Measurements from ENCODE around the gene ARHGEF4. TPM values are rescaled to one million over a fixed set of nuclear protein-coding genes. Genes with fewer than 3 reads are reported as not detected.
A peak's percentile ranks its signal among the peaks of the same experiment; 100 is the strongest.

ARHGEF4 gene
- 6.6 and 12.2 TPM in 2 replicates for total RNA-seq (2014; rRNA removed; shearing (Covaris generic))

- peak; percentile 46 for DNase-seq (ENCODE audit: low spot score)
These were observed at the start of gene ARHGEF4 for GRCh38 chr2:130836501-130837174. TSS of gene ARHGEF4 (plus strand) at chr2:130836914. CDS start at chr2:130836954, 40 bp downstream.

GRCh38 chr2:130787841-130788240, 48.9 kb upstream of the ARHGEF4 start:
- no peak for DNase-seq (ENCODE audit: low spot score)

- no peak for DNase-seq (ENCODE audit: low spot score)
These were observed 46.4 kb upstream of the ARHGEF4 start for GRCh38 chr2:130790312-130790711.

GRCh38 chr2:130790804-130791616, 45.7 kb upstream of the ARHGEF4 start:
- no peak for DNase-seq (ENCODE audit: low spot score)

GRCh38 chr2:130791617-130791939, 45.1 kb upstream of the ARHGEF4 start:
- no peak for DNase-seq (ENCODE audit: low spot score)

GRCh38 chr2:130795431-130795830, 41.3 kb upstream of the ARHGEF4 start:
- no peak for DNase-seq (ENCODE audit: low spot score)

- DNase-seq (ENCODE audit: low spot score), result no peak
These were observed 40.4 kb upstream of the ARHGEF4 start for GRCh38 chr2:130796290-130796689.

GRCh38 chr2:130797493-130798435, 39.0 kb upstream of the ARHGEF4 start:
- peak; percentile 78 for DNase-seq (ENCODE audit: low spot score)

GRCh38 chr2:130798472-130799218, 38.1 kb upstream of the ARHGEF4 start:
- no peak for DNase-seq (ENCODE audit: low spot score)

GRCh38 chr2:130799295-130799694, 37.4 kb upstream of the ARHGEF4 start:
- no peak for DNase-seq (ENCODE audit: low spot score)

- DNase-seq (ENCODE audit: low spot score), result no peak
These were observed 31.1 kb upstream of the ARHGEF4 start for GRCh38 chr2:130805613-130806012.

- DNase-seq (ENCODE audit: low spot score), result no peak
These were observed 30.3 kb upstream of the ARHGEF4 start for GRCh38 chr2:130806370-130806769.

- no peak for DNase-seq (ENCODE audit: low spot score)
These were observed 28.9 kb upstream of the ARHGEF4 start for GRCh38 chr2:130807659-130808385.

GRCh38 chr2:130808482-130809268, 28.0 kb upstream of the ARHGEF4 start:
- DNase-seq (ENCODE audit: low spot score), result peak; percentile 25

- no peak for DNase-seq (ENCODE audit: low spot score)
These were observed 26.2 kb upstream of the ARHGEF4 start for GRCh38 chr2:130810490-130810889.

GRCh38 chr2:130813722-130814121, 23.0 kb upstream of the ARHGEF4 start:
- no peak for DNase-seq (ENCODE audit: low spot score)

GRCh38 chr2:130814931-130815680, 21.6 kb upstream of the ARHGEF4 start:
- DNase-seq (ENCODE audit: low spot score), result no peak

- DNase-seq (ENCODE audit: low spot score), result no peak
These were observed 17.9 kb upstream of the ARHGEF4 start for GRCh38 chr2:130818809-130819208.

- no peak for DNase-seq (ENCODE audit: low spot score)
These were observed 17.5 kb upstream of the ARHGEF4 start for GRCh38 chr2:130819226-130819607.

Data from A172 (cell line).